Caco-2 (cell line): ENCODE data around the gene KIF3A. TPM values are rescaled to one million over a fixed set of nuclear protein-coding genes. Genes with fewer than 3 reads are reported as not detected.

ENCODE experiments used
- BruUV-seq: library from RNA; stranded (reverse); fragments of 400-500 nt; replicated peaks from 2 replicates; lab custom pipeline; 2021; lab: Mats Ljungman, UMichigan
- CTCF ChIA-PET: fragments of 300-600 bp; sonication (Branson Sonifier 250); formaldehyde crosslinking; loops from one replicate; lab custom pipeline; 2022; ENCODE audit warnings: antibody characterized with exemption; lab: Charles Lee
- POLR2A ChIA-PET: fragments of 300-600 bp; sonication (Branson Sonifier 250); formaldehyde crosslinking; loops from one replicate; lab custom pipeline; 2022; ENCODE audit warnings: antibody characterized with exemption; lab: Charles Lee
- DNase-seq, 2 experiments: peaks; one replicate each; pipeline versions ENCODE4 v3.0.0 to v3.0.0-alpha.2; 2020 to 2022
- H3K27me3 ChIP-seq: replicated peaks from 2 replicates; pipeline ENCODE4 v1.6.0; 2011; ENCODE audit warnings: low read length; ENCODE audit not compliant: control insufficient read depth, insufficient read depth
- H3K36me3 ChIP-seq: 2 replicates; pipeline ENCODE4 v1.5.1; 2011; ENCODE audit warnings: low read length; ENCODE audit not compliant: control insufficient read depth, insufficient read depth
- H3K4me1 ChIP-seq: fragments of 250-450 bp; sonication (Bioruptor Pico); 2 replicates; pipeline ENCODE4 v1.5.1; 2020; ENCODE audit warnings: mild to moderate bottlenecking
- H3K4me3 ChIP-seq: 2 replicates; pipeline ENCODE4 v1.5.1; 2011; ENCODE audit warnings: low read depth, mild to moderate bottlenecking, control low read depth, low read length
- H3K9me3 ChIP-seq: fragments of 250-450 bp; sonication (Bioruptor Pico); 2 replicates; pipeline ENCODE4 v1.5.1; 2020; ENCODE audit warnings: mild to moderate bottlenecking, moderate library complexity
- H3K27ac Mint-ChIP-seq: one replicate; pipeline ENCODE4 v1.8.0; 2022; ENCODE audit warnings: mixed read lengths; ENCODE audit not compliant: unreplicated experiment
- H3K27me3 Mint-ChIP-seq: one replicate; pipeline ENCODE4 v1.8.0; 2022; ENCODE audit warnings: mixed read lengths; ENCODE audit not compliant: insufficient read depth, unreplicated experiment
- H3K36me3 Mint-ChIP-seq: one replicate; pipeline ENCODE4 v1.8.0; 2022; ENCODE audit warnings: mild to moderate bottlenecking, mixed read lengths; ENCODE audit not compliant: insufficient read depth, unreplicated experiment
- H3K4me1 Mint-ChIP-seq: one replicate; pipeline ENCODE4 v1.8.0; 2022; ENCODE audit warnings: low read depth, mixed read lengths; ENCODE audit not compliant: unreplicated experiment
- H3K4me3 Mint-ChIP-seq: one replicate; pipeline ENCODE4 v1.8.0; 2022; ENCODE audit warnings: mild to moderate bottlenecking, moderate library complexity, mixed read lengths; ENCODE audit not compliant: unreplicated experiment
- H3K9me3 Mint-ChIP-seq: one replicate; pipeline ENCODE4 v1.8.0; 2022; ENCODE audit warnings: mixed read lengths; ENCODE audit not compliant: unreplicated experiment
- intact Hi-C: fragments of 100-400 bp; cut with micrococcal nuclease; formaldehyde crosslinking; loops from one replicate; pipeline ENCODE4 v1.10.0; 2022; ENCODE audit not compliant: unreplicated experiment
- total RNA-seq: library from RNA; stranded (reverse); gene quantifications from 2 replicates; pipeline ENCODE4 v1.2.3, GENCODE V29; 2022
- TF ChIP-seq, protein P1 (sequence below), 2 experiments: fragments of 200-600 bp in 1 of 2; IDR thresholded peaks; 1 replicate in 1 of 2; 2 replicates in 1 of 2; pipeline versions ENCODE4 v1.5.1 to v1.8.0; 2011 to 2022; ENCODE audit warnings: antibody characterized with exemption in 1 of 2, control low read depth in 1 of 2, inconsistent platforms in 1 of 2, low read depth in 1 of 2, low read length in 1 of 2, mild to moderate bottlenecking in 1 of 2, moderate library complexity in 1 of 2; ENCODE audit not compliant: insufficient read depth in 1 of 2, severe bottlenecking in 1 of 2, unreplicated experiment in 1 of 2

The KIF3A gene
- total RNA-seq, 1 experiment from 2014 or later = 12.7 TPM

DNA sequence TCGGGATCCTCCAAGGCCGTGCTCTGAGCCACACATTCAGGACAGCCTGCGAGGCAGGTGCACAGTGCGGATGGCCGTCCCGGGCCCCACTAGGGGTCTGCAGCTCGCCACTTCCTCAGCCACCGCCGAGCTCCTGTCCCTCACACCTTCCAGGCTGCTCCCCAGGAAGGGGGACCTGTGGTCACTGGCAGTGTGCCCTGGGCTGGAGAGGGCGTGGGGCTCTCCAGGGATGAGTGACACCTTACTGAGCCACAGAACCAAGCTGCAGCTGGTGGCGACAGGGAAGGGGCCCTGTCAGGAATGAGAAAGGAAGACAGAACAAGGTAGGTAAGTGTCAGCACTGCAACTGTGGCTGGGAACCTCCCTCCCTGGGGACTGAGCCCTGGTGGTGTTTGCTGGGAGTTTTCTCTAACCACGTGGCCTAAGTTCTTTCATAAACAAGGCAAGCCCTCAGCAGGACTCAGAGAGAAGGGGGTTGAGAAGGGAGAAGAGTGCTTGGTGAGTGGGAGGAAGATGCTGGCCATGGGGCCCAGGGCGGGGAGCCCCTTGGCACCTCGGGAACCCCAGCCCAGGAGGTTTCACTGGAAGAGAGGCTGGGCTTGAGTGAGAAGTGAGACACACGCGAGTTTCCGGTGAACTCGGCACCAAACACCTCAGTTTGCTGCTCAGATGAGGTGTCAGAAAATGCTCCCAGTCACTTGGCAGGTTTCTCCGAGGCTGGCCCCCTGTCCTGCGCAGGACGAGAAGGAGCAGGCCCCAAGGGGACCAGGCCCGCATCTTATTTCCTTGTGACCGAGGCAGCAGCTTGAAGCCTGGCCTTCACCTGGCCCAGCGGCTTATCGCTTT is 74.2 kb downstream of the KIF3A start:
- POLR2A ChIA-PET = no interaction called here
- H3K4me3 ChIP-seq = no peak overlapping the region
- no peak overlapping the region for H3K27ac Mint-ChIP-seq
- CTCF ChIA-PET = no interaction called here
- H3K27me3 Mint-ChIP-seq = no peaks in the 10 kb centered on the region
- peaks cover 27% of the 10 kb centered on the region for H3K4me1 ChIP-seq
- peaks cover 7% of the 10 kb centered on the region for H3K36me3 Mint-ChIP-seq
- TF ChIP-seq, protein P1, sequence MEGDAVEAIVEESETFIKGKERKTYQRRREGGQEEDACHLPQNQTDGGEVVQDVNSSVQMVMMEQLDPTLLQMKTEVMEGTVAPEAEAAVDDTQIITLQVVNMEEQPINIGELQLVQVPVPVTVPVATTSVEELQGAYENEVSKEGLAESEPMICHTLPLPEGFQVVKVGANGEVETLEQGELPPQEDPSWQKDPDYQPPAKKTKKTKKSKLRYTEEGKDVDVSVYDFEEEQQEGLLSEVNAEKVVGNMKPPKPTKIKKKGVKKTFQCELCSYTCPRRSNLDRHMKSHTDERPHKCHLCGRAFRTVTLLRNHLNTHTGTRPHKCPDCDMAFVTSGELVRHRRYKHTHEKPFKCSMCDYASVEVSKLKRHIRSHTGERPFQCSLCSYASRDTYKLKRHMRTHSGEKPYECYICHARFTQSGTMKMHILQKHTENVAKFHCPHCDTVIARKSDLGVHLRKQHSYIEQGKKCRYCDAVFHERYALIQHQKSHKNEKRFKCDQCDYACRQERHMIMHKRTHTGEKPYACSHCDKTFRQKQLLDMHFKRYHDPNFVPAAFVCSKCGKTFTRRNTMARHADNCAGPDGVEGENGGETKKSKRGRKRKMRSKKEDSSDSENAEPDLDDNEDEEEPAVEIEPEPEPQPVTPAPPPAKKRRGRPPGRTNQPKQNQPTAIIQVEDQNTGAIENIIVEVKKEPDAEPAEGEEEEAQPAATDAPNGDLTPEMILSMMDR (IDR thresholded peaks at IDR 0.05; ENCODE audit: insufficient read depth in 1 of 2, low read depth in 1 of 2, low read length in 1 of 2, severe bottlenecking in 1 of 2, unreplicated experiment in 1 of 2) = no peak
- BruUV-seq = no TSS peak
- no peaks in the 10 kb centered on the region for H3K27me3 ChIP-seq
- H3K4me1 Mint-ChIP-seq = peaks cover 27% of the 10 kb centered on the region
- H3K4me3 Mint-ChIP-seq = no peak overlapping the region
- H3K9me3 Mint-ChIP-seq = no peaks in the 10 kb centered on the region
- intact Hi-C loops = loop anchor here (5.0 kb wide), 1 partner anchor 159 kb away; no protein-coding TSS in a partner anchor
- H3K9me3 ChIP-seq = no peaks in the 10 kb centered on the region
- H3K36me3 ChIP-seq = no peaks in the 10 kb centered on the region
- no peak for DNase-seq

DNA sequence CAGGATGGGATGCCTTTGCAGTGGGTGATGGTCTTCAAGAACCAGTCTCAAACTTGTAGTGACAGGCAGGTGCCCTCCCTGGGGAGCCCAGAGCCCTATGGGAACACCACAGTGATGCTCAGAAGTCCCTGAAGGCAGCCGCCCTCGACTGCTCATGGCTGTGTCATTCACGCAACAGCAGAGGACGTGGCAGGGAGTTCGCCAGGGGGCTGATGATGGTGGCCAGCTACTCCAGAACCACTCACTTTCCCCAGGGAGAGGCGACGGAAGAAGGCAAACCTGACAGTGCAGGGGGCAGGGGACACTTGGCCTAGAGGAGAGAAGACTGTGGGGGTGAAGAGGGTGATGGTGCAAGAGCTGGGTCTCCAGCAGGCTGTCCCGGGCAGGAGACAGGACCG is 75.3 kb downstream of the KIF3A start:
- H3K4me3 ChIP-seq = no peak overlapping the region
- no peak overlapping the region for H3K27ac Mint-ChIP-seq
- H3K4me1 Mint-ChIP-seq = peaks cover 22% of the 10 kb centered on the region
- no peaks in the 10 kb centered on the region for H3K36me3 ChIP-seq
- DNase-seq = no peak
- H3K9me3 ChIP-seq = no peaks in the 10 kb centered on the region
- intact Hi-C loops = loop anchor here (5.0 kb wide), 1 partner anchor 160 kb away; no protein-coding TSS in a partner anchor
- H3K9me3 Mint-ChIP-seq = no peaks in the 10 kb centered on the region
- peaks cover 7% of the 10 kb centered on the region for H3K36me3 Mint-ChIP-seq
- no TSS peak for BruUV-seq
- no peaks in the 10 kb centered on the region for H3K27me3 Mint-ChIP-seq
- ChIA-PET CTCF (interaction anchor here (1.1 to 1.3 kb wide), 3 partner anchors 8 to 158 kb away, joined by 3 to 6 read pairs (median 4); no protein-coding TSS in a partner anchor), POLR2A (no interaction called here)
- peaks cover 26% of the 10 kb centered on the region for H3K4me1 ChIP-seq
- no peaks in the 10 kb centered on the region for H3K27me3 ChIP-seq
- TF ChIP-seq, protein P1 (IDR thresholded peaks at IDR 0.05; ENCODE audit: insufficient read depth in 1 of 2, low read depth in 1 of 2, low read length in 1 of 2, severe bottlenecking in 1 of 2, unreplicated experiment in 1 of 2) = no peak
- no peak overlapping the region for H3K4me3 Mint-ChIP-seq

DNA sequence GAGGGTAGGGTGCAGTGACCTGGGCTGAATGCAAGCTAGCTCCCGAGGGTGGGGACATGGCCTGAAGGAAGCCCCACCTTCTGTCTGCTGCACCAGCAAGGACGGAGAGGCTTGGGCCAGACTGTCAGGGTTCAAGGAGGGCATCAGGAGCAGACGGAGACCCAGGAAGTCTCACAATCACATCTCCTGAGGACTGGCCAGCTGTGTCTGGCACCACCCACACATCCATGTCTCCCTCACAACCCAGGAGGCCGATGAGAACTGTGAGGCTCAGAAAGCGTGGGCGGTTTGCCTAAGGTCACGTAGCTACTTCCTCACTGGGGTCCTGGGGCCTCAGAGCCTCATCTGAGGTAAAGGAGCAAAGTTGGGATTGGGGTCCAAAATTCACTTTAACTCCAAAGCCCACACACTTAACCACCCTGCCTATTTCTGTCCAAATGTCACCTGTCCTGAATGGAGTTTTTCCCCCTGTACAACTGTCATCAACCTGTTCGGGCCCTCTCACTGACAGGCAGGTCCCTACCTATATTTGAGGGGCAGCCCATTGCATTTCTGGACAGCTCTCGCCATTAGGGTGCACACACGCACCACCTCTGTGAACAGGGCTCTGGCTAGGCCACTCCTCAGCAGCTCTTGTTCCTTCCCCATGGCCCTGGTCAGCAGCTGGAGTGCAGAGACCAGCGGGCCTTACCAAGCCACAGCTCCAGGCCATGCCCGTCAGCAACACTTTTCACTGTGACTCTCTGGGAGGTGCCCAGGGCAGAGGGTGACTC is 75.9 kb downstream of the KIF3A start:
- Mint-ChIP-seq H3K36me3 (peaks cover 7% of the 10 kb centered on the region), H3K27ac (no peak overlapping the region), H3K4me3 (no peak overlapping the region), H3K9me3 (no peaks in the 10 kb centered on the region), H3K4me1 (peaks cover 16% of the 10 kb centered on the region), H3K27me3 (no peaks in the 10 kb centered on the region)
- peaks cover 20% of the 10 kb centered on the region for H3K4me1 ChIP-seq
- H3K4me3 ChIP-seq = no peak overlapping the region
- no peaks in the 10 kb centered on the region for H3K27me3 ChIP-seq
- no peaks in the 10 kb centered on the region for H3K36me3 ChIP-seq
- no peaks in the 10 kb centered on the region for H3K9me3 ChIP-seq
- no TSS peak for BruUV-seq
- CTCF ChIA-PET = interaction anchor here (1.1 to 1.3 kb wide), 3 partner anchors 8 to 159 kb away, joined by 3 to 6 read pairs (median 4); no protein-coding TSS in a partner anchor
- TF ChIP-seq, protein P1 (IDR thresholded peaks at IDR 0.05; ENCODE audit: insufficient read depth in 1 of 2, low read depth in 1 of 2, low read length in 1 of 2, severe bottlenecking in 1 of 2, unreplicated experiment in 1 of 2) = peak in 1 of 2 experiments; percentile 2
- intact Hi-C loops = loop anchor here (5.0 kb wide), 1 partner anchor 161 kb away; no protein-coding TSS in a partner anchor
- peak in 1 of 2 experiments; percentile 29 for DNase-seq
- POLR2A ChIA-PET = no interaction called here
